Stimulated activated CD8-positive, alpha-beta memory T cell treated with anti-CD3 and anti-CD28 coated beads, Interleukin-2, amount 100 ng/mL, for 48 hours (primary cell): ENCODE results near the gene AATF.

Experiments used
- DNase-seq, 2 donors: peaks; one replicate each; pipeline ENCODE4 v3.0.0-alpha.2; 2020; ENCODE audit warnings: low read depth in 2 of 2

The AATF gene

GRCh38 chr17:36979565-36979941 is 30.8 kb downstream of the AATF start:
- DNase-seq: no peak

GRCh38 chr17:36980280-36980761 is 31.6 kb downstream of the AATF start:
- no peak for DNase-seq

GRCh38 chr17:36983618-36984017 is 34.9 kb downstream of the AATF start:
- no peak for DNase-seq

GRCh38 chr17:36989173-36989572 is 40.4 kb downstream of the AATF start:
- DNase-seq: no peak

GRCh38 chr17:36992701-36993100 is 43.9 kb downstream of the AATF start:
- no peak for DNase-seq

GRCh38 chr17:36993227-36993626 is 44.5 kb downstream of the AATF start:
- no peak for DNase-seq

- DNase-seq: no peak
These were observed 45.7 kb downstream of the AATF start for GRCh38 chr17:36994438-36994837.

- no peak for DNase-seq
These were observed 50.7 kb downstream of the AATF start for GRCh38 chr17:36999471-36999870.

GRCh38 chr17:37016780-37017179 is 68.0 kb downstream of the AATF start:
- DNase-seq: no peak

- no peak for DNase-seq
These were observed 68.7 kb downstream of the AATF start for GRCh38 chr17:37017404-37017803.

- no peak for DNase-seq
These were observed 70.5 kb downstream of the AATF start for GRCh38 chr17:37019117-37019740.

GRCh38 chr17:37019741-37020129 is 71.0 kb downstream of the AATF start:
- DNase-seq: no peak

- no peak for DNase-seq
These were observed 75.5 kb downstream of the AATF start for GRCh38 chr17:37024181-37024637.

GRCh38 chr17:37025238-37025637 is 76.5 kb downstream of the AATF start:
- DNase-seq: no peak

- DNase-seq: no peak
These were observed 77.2 kb downstream of the AATF start for GRCh38 chr17:37025847-37026530.

- DNase-seq: no peak
These were observed 77.7 kb downstream of the AATF start for GRCh38 chr17:37026531-37026869.

GRCh38 chr17:37028040-37028439 is 79.3 kb downstream of the AATF start:
- DNase-seq: no peak

GRCh38 chr17:37031493-37032083 is 82.8 kb downstream of the AATF start:
- no peak for DNase-seq

- no peak for DNase-seq
These were observed 88.9 kb downstream of the AATF start for GRCh38 chr17:37037590-37038155.

GRCh38 chr17:37039269-37039668 is 90.5 kb downstream of the AATF start:
- DNase-seq: no peak

GRCh38 chr17:37041932-37042331 is 93.2 kb downstream of the AATF start:
- DNase-seq: no peak

GRCh38 chr17:37043201-37043600 is 94.4 kb downstream of the AATF start:
- no peak for DNase-seq

GRCh38 chr17:37045351-37045922 is 96.7 kb downstream of the AATF start:
- no peak for DNase-seq
